ENCODE results near the gene PLEKHG5. TPM values are rescaled to one million over a fixed set of nuclear protein-coding genes. Genes with fewer than 3 reads are reported as not detected.

Gene PLEKHG5
- total RNA-seq, result 42.9 and 45.2 TPM in 2 replicates

GRCh38 chr1:6491480-6491962, at the start of gene PLEKHG5:
Gene PLEKHG5 (minus strand): TSS chr1:6491667. CDS start chr1:6477571, 14,096 bp downstream.
- Histone ChIP-seq H3K36me3 (ENCODE audit: control insufficient read depth, insufficient read depth, low read length) (peaks cover 6% of the 10 kb centered on the region), H3K4me3 (ENCODE audit: low read depth, low read length) (peak within 1 kb of the TSS; percentile 98), H3K27me3 (ENCODE audit: control insufficient read depth, insufficient read depth, low read length) (no peaks in the 10 kb centered on the region)
- TF ChIP-seq CTCF (IDR thresholded peaks at IDR 0.05; ENCODE audit: insufficient read depth, low read length, severe bottlenecking), result no peak
- DNase-seq (ENCODE audit: low read depth) (peak; percentile 98), FAIRE-seq (peak; percentile 50)

GRCh38 chr1:6538956-6539355, 47.5 kb upstream of the PLEKHG5 start:
- no peak for TF ChIP-seq CTCF (IDR thresholded peaks at IDR 0.05; ENCODE audit: insufficient read depth, low read length, severe bottlenecking)
- Histone ChIP-seq H3K36me3 (ENCODE audit: control insufficient read depth, insufficient read depth, low read length) (peaks cover 10% of the 10 kb centered on the region), H3K4me3 (ENCODE audit: low read depth, low read length) (no peak overlapping the region), H3K27me3 (ENCODE audit: control insufficient read depth, insufficient read depth, low read length) (no peaks in the 10 kb centered on the region)
- no peak for FAIRE-seq
- no peak for DNase-seq (ENCODE audit: low read depth)

- no peak for FAIRE-seq
- Histone ChIP-seq H3K4me3 (ENCODE audit: low read depth, low read length) (no peak overlapping the region), H3K27me3 (ENCODE audit: control insufficient read depth, insufficient read depth, low read length) (no peaks in the 10 kb centered on the region), H3K36me3 (ENCODE audit: control insufficient read depth, insufficient read depth, low read length) (peaks cover 19% of the 10 kb centered on the region)
- DNase-seq (ENCODE audit: low read depth), result no peak
- TF ChIP-seq CTCF (IDR thresholded peaks at IDR 0.05; ENCODE audit: insufficient read depth, low read length, severe bottlenecking), result no peak
Measured at GRCh38 chr1:6536291-6536690, 44.8 kb upstream of the PLEKHG5 start.

GRCh38 chr1:6535214-6535613, 43.7 kb upstream of the PLEKHG5 start:
- H3K4me3 ChIP-seq (ENCODE audit: low read depth, low read length), result no peak overlapping the region
- H3K27me3 ChIP-seq (ENCODE audit: control insufficient read depth, insufficient read depth, low read length), result no peaks in the 10 kb centered on the region
- DNase-seq (ENCODE audit: low read depth) (no peak), FAIRE-seq (no peak)
- TF ChIP-seq CTCF (IDR thresholded peaks at IDR 0.05; ENCODE audit: insufficient read depth, low read length, severe bottlenecking), result no peak
- H3K36me3 ChIP-seq (ENCODE audit: control insufficient read depth, insufficient read depth, low read length), result peaks cover 24% of the 10 kb centered on the region

GRCh38 chr1:6534248-6534822, 42.9 kb upstream of the PLEKHG5 start:
- TF ChIP-seq CTCF (IDR thresholded peaks at IDR 0.05; ENCODE audit: insufficient read depth, low read length, severe bottlenecking), result no peak
- H3K4me3 ChIP-seq (ENCODE audit: low read depth, low read length), result no peak overlapping the region
- H3K36me3 ChIP-seq (ENCODE audit: control insufficient read depth, insufficient read depth, low read length), result peaks cover 24% of the 10 kb centered on the region
- no peaks in the 10 kb centered on the region for H3K27me3 ChIP-seq (ENCODE audit: control insufficient read depth, insufficient read depth, low read length)
- DNase-seq (ENCODE audit: low read depth) (no peak), FAIRE-seq (no peak)

GRCh38 chr1:6531996-6532395, 40.5 kb upstream of the PLEKHG5 start:
- H3K27me3 ChIP-seq (ENCODE audit: control insufficient read depth, insufficient read depth, low read length), result no peaks in the 10 kb centered on the region
- TF ChIP-seq CTCF (IDR thresholded peaks at IDR 0.05; ENCODE audit: insufficient read depth, low read length, severe bottlenecking), result no peak
- H3K36me3 ChIP-seq (ENCODE audit: control insufficient read depth, insufficient read depth, low read length), result peaks cover 29% of the 10 kb centered on the region
- FAIRE-seq, result peak; percentile 32
- no peak for DNase-seq (ENCODE audit: low read depth)
- H3K4me3 ChIP-seq (ENCODE audit: low read depth, low read length), result no peak overlapping the region
